Body of pancreas (tissue), 4 donors: ENCODE measurements around the gene DGKG. TPM values are rescaled to one million over a fixed set of nuclear protein-coding genes. Genes with fewer than 3 reads are reported as not detected.

Experiments
- ATAC-seq: fragments of 150-250 bp; one replicate; pipeline ENCODE4 v1.9.1; 2016
- DNase-seq, 4 donors: peaks; one replicate each; pipeline ENCODE4 v3.0.0-alpha.2; 2019
- H3K27ac ChIP-seq, 4 donors: fragments of 200-600 bp; sonication (generic); 1 replicate in 3 of 4; 2 replicates in 1 of 4; pipeline versions ENCODE4 v1.5.1 to v1.6.1; 2016 to 2019; ENCODE audit warnings: mild to moderate bottlenecking in 1 of 4, mixed read lengths in 1 of 4, moderate library complexity in 1 of 4
- H3K27me3 ChIP-seq, 2 donors: fragments of 200-600 bp; sonication (generic); one replicate each; pipeline ENCODE4 v1.6.0; 2016; ENCODE audit warnings: mild to moderate bottlenecking in 1 of 2
- H3K36me3 ChIP-seq, 2 donors: fragments of 200-600 bp; sonication (generic); replicated peaks in 1 of 2; 2 replicates each; pipeline ENCODE4 v1.5.1; 2016; ENCODE audit warnings: low read depth in 2 of 2; ENCODE audit not compliant: insufficient read depth in 1 of 2
- H3K4me1 ChIP-seq: fragments of 200-600 bp; sonication (generic); one replicate; pipeline ENCODE4 v1.6.0; 2016
- H3K4me3 ChIP-seq, 2 donors: fragments of 200-600 bp; sonication (generic); 1 replicate in 1 of 2; 2 replicates in 1 of 2; pipeline ENCODE4 v1.5.1; 2016 to 2019
- H3K9me3 ChIP-seq, 3 donors: fragments of 200-600 bp; sonication (generic); 1 replicate in 2 of 3; 2 replicates in 1 of 3; pipeline ENCODE4 v1.5.1; 2016
- CTCF ChIP-seq, 7 experiments: fragments of 450-650 bp in 4 of 7; fragments of 200-600 bp in 3 of 7; sonication (generic) in 3 of 7; IDR thresholded peaks; one replicate each; pipeline ENCODE4 v1.5.1; 2016 to 2019; ENCODE audit warnings: antibody characterized with exemption in 7 of 7
- POLR2A ChIP-seq, 3 donors: fragments of 450-650 bp; IDR thresholded peaks; one replicate each; pipeline ENCODE4 v1.6.1; 2016; ENCODE audit warnings: antibody characterized with exemption in 3 of 3, mild to moderate bottlenecking in 2 of 3
- WGBS, 2 donors: methylation state at CpG; one replicate each; pipeline ENCODE4 v1.1.5; 2017; 5-methylcytosine and 5-hydroxymethylcytosine counted together
- intact Hi-C: fragments of 100-400 bp; cut with DNase I; formaldehyde crosslinking; loops from one replicate; pipeline ENCODE4 v1.15.1; 2023
- total RNA-seq, 2 donors: library from RNA; depleted of rRNA; stranded (reverse); fragments of >200 nt; gene quantifications; one replicate each; pipeline ENCODE4 v1.1.0, GENCODE V29; 2016

DGKG gene
- total RNA-seq, 2 donors from 2014 or later, result 0.78 to 16.2 TPM

DNA sequence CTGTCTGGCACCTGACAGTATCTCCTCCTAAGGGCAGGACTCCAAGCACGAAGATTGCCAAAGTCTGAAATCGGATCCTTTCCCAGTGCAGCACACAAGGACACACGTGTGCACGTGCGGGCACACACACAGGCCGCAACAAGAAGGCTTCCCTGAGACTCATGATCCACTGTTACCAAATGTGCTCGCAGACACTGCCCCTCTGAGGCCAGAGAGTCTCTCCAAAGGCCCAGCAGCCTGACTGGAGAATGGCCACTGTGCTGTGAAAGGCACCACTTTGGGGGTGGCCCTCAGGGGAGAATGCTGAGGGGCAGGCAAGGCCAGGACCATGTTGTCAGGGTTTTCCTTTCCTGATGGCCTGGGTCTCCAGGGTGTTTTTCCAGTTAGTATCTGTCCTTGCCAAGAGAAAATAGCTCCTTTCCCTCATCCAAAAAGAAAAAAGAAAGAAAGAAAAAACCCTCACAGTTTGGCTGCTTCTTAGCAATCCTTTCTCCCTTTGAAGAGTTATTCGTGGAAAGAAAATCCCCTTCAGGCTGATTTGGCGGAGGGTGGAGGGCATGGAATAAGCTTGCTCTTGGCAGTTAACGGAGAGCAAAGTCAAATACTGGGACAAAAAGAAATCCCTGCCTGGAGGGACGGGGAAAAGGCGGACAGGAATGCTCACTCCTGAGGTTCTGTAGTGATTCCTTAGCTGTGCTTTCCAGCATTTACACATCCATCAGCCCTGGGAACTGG lies 141.0 kb downstream of the DGKG start:
- 53 to 56% methylated on average over 12 of the region's 12 CpGs for WGBS, 2 donors
- H3K36me3 ChIP-seq, result no peaks in the 10 kb centered on the region
- TF ChIP-seq CTCF (IDR thresholded peaks at IDR 0.05), result peak in 6 of 7 experiments; percentile 14 to 70 (median 54)
- TF ChIP-seq POLR2A (IDR thresholded peaks at IDR 0.05), result no peak
- H3K27ac ChIP-seq, result peak overlapping the region in 1 of 4 donors; percentile 8
- H3K4me1 ChIP-seq, result peaks cover 8% of the 10 kb centered on the region
- H3K27me3 ChIP-seq, result no peaks in the 10 kb centered on the region
- H3K4me3 ChIP-seq, result no peak overlapping the region
- ATAC-seq, result peak; percentile 85
- DNase-seq, result peak; percentile 57 to 79 (median 78)
- intact Hi-C loops, result no loop called here
- no peaks in the 10 kb centered on the region for H3K9me3 ChIP-seq

DNA sequence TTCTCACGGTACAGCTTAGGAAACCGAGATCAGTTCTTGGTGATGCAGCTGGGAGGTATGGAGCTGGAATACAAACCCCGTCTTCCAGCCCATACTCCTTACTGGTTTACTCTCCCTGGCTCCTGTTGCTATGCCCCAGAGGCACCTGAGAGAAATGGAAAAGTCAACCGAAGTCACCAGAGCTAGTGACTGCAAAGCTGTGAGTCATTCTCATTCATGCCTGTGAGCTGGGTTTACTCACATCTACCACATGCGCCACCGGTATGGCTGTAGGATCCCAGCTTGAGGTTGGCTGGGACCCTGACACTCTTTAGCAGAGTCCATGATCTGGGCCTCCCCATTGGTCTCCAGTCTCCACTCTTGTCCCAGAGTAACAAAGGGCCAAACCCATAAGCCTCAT lies 141.7 kb downstream of the DGKG start:
- peak overlapping the region in 1 of 4 donors; percentile 8 for H3K27ac ChIP-seq
- no peaks in the 10 kb centered on the region for H3K36me3 ChIP-seq
- DNase-seq, result peak in 1 of 4 donors; percentile 56
- peaks cover 8% of the 10 kb centered on the region for H3K4me1 ChIP-seq
- ATAC-seq, result no peak
- no peak overlapping the region for H3K4me3 ChIP-seq
- H3K9me3 ChIP-seq, result no peaks in the 10 kb centered on the region
- H3K27me3 ChIP-seq, result no peaks in the 10 kb centered on the region
- intact Hi-C loops, result no loop called here
- TF ChIP-seq CTCF (IDR thresholded peaks at IDR 0.05) (no peak), POLR2A (IDR thresholded peaks at IDR 0.05) (no peak)
- WGBS, 2 donors, result 87 to 92% methylated on average over 5 to 6 of the region's 6 CpGs

GRCh38 chr3:186219211-186219638 lies 142.8 kb downstream of the DGKG start:
- no peaks in the 10 kb centered on the region for H3K36me3 ChIP-seq
- H3K4me3 ChIP-seq, result no peak overlapping the region
- 81 to 85% methylated on average over 7 of the region's 7 CpGs for WGBS, 2 donors
- DNase-seq (no peak), ATAC-seq (no peak)
- TF ChIP-seq CTCF (IDR thresholded peaks at IDR 0.05), result no peak
- no peak for TF ChIP-seq POLR2A (IDR thresholded peaks at IDR 0.05)
- H3K4me1 ChIP-seq, result peaks cover 8% of the 10 kb centered on the region
- H3K27ac ChIP-seq, result no peak overlapping the region
- H3K9me3 ChIP-seq, result no peaks in the 10 kb centered on the region
- intact Hi-C loops, result no loop called here
- H3K27me3 ChIP-seq, result no peaks in the 10 kb centered on the region

GRCh38 chr3:186218421-186218820 lies 143.6 kb downstream of the DGKG start:
- WGBS, 2 donors, result 92 to 94% methylated on average over 8 of the region's 8 CpGs
- H3K4me3 ChIP-seq, result no peak overlapping the region
- no peak overlapping the region for H3K27ac ChIP-seq
- DNase-seq (no peak), ATAC-seq (no peak)
- H3K27me3 ChIP-seq, result no peaks in the 10 kb centered on the region
- H3K9me3 ChIP-seq, result no peaks in the 10 kb centered on the region
- H3K36me3 ChIP-seq, result no peaks in the 10 kb centered on the region
- intact Hi-C loops, result no loop called here
- peaks cover 8% of the 10 kb centered on the region for H3K4me1 ChIP-seq
- TF ChIP-seq CTCF (IDR thresholded peaks at IDR 0.05), result no peak
- TF ChIP-seq POLR2A (IDR thresholded peaks at IDR 0.05), result no peak

GRCh38 chr3:186217820-186218164 lies 144.2 kb downstream of the DGKG start:
- Histone ChIP-seq H3K4me1 (peaks cover 8% of the 10 kb centered on the region), H3K27ac (no peak overlapping the region), H3K9me3 (no peaks in the 10 kb centered on the region), H3K4me3 (no peak overlapping the region), H3K27me3 (no peaks in the 10 kb centered on the region), H3K36me3 (no peaks in the 10 kb centered on the region)
- WGBS, 2 donors, result 100% methylated on average over 1 of the region's 1 CpG
- DNase-seq (peak in 1 of 4 donors; percentile 32), ATAC-seq (no peak)
- TF ChIP-seq CTCF (IDR thresholded peaks at IDR 0.05) (no peak), POLR2A (IDR thresholded peaks at IDR 0.05) (no peak)
- intact Hi-C loops, result no loop called here
